Uterus (tissue), 2 donors: ENCODE results near the gene MARCO.

ENCODE experiments used
- POLR2A ChIP-seq, 2 donors: fragments of 450-650 bp; IDR thresholded peaks; one replicate each; pipeline ENCODE4 v1.6.1; 2016; ENCODE audit warnings: antibody characterized with exemption in 2 of 2, mild to moderate bottlenecking in 1 of 2, moderate library complexity in 1 of 2
- TF ChIP-seq, protein P1 (sequence below), 4 experiments: fragments of 200-600 bp in 2 of 4; fragments of 450-650 bp in 2 of 4; sonication (generic) in 2 of 4; IDR thresholded peaks; one replicate each; pipeline ENCODE4 v1.5.1; 2016 to 2019; ENCODE audit warnings: antibody characterized with exemption in 4 of 4, mild to moderate bottlenecking in 2 of 4, moderate library complexity in 1 of 4

- TF ChIP-seq, protein P1, sequence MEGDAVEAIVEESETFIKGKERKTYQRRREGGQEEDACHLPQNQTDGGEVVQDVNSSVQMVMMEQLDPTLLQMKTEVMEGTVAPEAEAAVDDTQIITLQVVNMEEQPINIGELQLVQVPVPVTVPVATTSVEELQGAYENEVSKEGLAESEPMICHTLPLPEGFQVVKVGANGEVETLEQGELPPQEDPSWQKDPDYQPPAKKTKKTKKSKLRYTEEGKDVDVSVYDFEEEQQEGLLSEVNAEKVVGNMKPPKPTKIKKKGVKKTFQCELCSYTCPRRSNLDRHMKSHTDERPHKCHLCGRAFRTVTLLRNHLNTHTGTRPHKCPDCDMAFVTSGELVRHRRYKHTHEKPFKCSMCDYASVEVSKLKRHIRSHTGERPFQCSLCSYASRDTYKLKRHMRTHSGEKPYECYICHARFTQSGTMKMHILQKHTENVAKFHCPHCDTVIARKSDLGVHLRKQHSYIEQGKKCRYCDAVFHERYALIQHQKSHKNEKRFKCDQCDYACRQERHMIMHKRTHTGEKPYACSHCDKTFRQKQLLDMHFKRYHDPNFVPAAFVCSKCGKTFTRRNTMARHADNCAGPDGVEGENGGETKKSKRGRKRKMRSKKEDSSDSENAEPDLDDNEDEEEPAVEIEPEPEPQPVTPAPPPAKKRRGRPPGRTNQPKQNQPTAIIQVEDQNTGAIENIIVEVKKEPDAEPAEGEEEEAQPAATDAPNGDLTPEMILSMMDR (IDR thresholded peaks at IDR 0.05) = no peak
- no peak for TF ChIP-seq POLR2A (IDR thresholded peaks at IDR 0.05)
These were observed 16.0 kb upstream of the MARCO start for GRCh38 chr2:118925981-118926380.
